ENCODE data around the gene MUC4.
"Not testable (repeated sequence)": the region's sequence is repeated elsewhere in the genome, so short reads cannot be mapped to it uniquely, and the experiment has no call there.

MUC4 gene

GRCh38 chr3:195790901-195791300, 20.8 kb downstream of the MUC4 start:
- TF ChIP-seq CTCF (IDR thresholded peaks at IDR 0.05) (no peak), ZFX (IDR thresholded peaks at IDR 0.05; ENCODE audit: borderline replicate concordance) (no peak)
- H3K27ac ChIP-seq: no peak overlapping the region

- H3K27ac ChIP-seq: no peak overlapping the region
Observed at GRCh38 chr3:195788711-195789581, 22.8 kb downstream of the MUC4 start.

DNA sequence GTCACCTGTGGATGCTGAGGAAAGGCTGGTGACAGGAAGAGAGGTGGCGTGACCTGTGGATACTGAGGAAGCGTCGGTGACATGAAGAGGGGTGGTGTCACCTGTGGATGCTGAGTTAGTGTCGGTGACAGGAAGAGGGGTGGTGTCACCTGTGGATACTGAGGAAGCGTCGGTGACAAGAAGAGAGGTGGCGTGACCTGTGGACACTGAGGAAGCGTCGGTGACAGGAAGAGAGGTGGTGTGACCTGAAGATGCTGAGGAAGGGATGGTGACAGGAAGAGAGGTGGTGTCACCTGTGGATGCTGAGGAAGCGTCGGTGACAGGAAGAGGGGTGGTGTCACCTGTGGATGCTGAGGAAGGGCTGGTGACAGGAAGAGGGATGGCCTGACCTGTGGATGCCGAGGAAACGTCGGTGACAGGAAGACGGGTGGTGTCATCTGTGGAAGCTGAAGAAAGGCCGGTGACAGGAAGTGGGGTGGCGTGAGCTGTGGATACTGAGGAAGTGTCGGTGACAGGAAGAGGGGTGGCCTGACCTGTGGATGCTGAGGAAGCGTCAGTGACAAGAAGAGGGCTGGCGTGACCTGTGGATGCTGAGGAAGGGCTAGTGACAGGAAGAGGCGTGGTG, 25.8 kb downstream of the MUC4 start:
- not testable (repeated sequence) for H3K27ac ChIP-seq

More at GRCh38 chr3:195788711-195789581, 22.8 kb downstream of the MUC4 start:
- TF ChIP-seq CTCF (IDR thresholded peaks at IDR 0.05): no peak
- no peak for TF ChIP-seq ZFX (IDR thresholded peaks at IDR 0.05; ENCODE audit: borderline replicate concordance)

- not testable (repeated sequence) for H3K27ac ChIP-seq
Observed at GRCh38 chr3:195784031-195784430, 27.7 kb downstream of the MUC4 start.

DNA sequence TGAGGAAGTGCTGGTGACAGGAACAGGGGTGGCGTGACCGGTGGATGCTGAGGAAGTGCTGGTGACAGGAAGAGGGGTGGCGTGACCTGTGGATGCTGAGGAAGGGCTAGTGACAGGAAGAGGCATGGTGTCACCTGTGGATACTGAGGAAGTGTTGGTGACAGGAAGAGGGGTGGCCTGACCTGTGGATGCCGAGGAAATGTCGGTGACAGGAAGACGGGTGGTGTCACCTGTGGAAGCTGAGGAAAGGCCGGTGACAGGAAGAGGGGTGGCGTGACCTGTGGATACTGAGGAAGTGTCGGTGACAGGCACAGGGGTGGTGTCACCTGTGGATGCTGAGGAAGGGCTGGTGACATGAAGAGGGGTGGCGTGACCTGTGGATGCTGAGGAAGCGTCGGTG, 30.5 kb downstream of the MUC4 start:
- not testable (repeated sequence) for H3K27ac ChIP-seq

GRCh38 chr3:195777975-195778374, 33.8 kb downstream of the MUC4 start:
- TF ChIP-seq ZFX (IDR thresholded peaks at IDR 0.05; ENCODE audit: borderline replicate concordance) (no peak), CTCF (IDR thresholded peaks at IDR 0.05) (no peak)
- H3K27ac ChIP-seq: no peak overlapping the region

- TF ChIP-seq ZFX (IDR thresholded peaks at IDR 0.05; ENCODE audit: borderline replicate concordance) (no peak), CTCF (IDR thresholded peaks at IDR 0.05) (peak; percentile 79)
- no peak overlapping the region for H3K27ac ChIP-seq
Observed at GRCh38 chr3:195774917-195775316, 36.8 kb downstream of the MUC4 start.

DNA sequence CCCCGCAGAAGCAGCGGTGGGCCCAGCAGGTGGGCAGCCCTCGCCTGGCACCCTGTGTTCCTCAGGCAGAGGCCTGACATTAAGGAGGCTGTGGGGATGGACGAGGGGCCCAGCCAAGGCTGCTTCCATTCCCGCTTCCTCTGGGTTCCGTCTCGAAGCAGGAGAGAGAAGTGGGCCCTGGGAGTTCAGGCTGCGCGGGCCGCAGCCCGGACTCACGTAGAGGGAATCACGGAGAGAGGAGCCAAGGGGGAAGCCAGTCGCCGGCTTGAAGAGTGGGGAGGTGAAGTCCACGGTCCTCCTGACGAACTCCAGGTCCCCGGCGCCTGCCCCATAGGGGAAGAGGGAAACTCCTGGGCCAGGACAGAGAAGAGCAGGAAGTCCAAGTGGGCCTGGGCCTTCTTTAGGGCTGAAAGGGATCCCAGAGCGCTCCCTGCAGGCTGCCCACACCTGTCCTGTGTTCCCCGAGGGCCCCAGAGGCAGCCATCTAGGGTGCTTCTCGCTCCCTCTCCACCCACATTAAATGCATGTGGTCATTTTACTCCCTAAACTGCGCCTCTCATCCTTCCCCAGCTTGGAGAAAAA, 37.7 kb downstream of the MUC4 start:
- no peak overlapping the region for H3K27ac ChIP-seq
- TF ChIP-seq ZFX (IDR thresholded peaks at IDR 0.05; ENCODE audit: borderline replicate concordance): no peak
- no peak for TF ChIP-seq CTCF (IDR thresholded peaks at IDR 0.05)
